ENCODE measurements around the gene BCL10. TPM values are rescaled to one million over a fixed set of nuclear protein-coding genes. Genes with fewer than 3 reads are reported as not detected.

The BCL10 gene
- total RNA-seq: 10 to 100 TPM; 27.3 to 31.4 TPM

DNA sequence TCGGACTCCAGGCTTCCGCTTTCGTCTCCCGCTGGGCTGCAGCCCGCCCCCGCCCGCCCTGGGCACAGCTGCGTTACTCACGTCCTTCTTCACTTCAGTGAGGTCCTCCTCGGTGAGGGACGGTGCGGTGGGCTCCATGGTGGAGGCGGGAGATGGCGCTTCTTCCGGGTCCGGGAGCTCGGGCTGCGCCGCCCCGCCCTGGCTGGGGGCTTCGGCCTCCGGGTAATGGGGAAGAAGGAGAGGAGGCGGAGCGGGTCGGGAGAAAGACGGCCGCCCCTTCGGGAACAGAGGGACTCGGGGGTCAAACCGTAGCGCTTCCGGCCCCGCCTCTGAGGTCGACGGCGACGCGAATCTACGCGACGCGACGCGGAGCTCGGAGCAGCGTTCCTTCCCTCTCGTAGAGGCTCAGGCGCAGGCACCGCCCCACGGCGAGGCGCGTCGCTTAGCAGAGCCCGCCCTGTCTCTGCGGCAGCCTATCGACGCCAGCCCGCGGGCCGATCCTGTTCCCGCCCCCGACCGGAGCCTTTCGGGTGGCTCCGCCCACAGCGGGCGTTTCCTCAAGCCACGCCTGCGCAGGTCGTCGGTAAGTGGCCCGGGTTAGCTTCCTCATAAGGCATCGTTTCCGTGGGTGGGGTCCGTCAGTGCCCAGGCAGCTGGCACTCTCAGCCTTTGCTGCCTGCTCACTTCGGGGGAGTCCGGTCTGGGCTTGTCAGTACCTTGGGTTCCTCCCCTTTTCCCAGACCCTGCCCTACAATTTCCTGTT lies at the start of gene BCL10:
BCL10 (minus strand) TSS at position 418 of the 763 bp plus-strand sequence; CDS start at position 138, 280 bp downstream.
- Mint-ChIP-seq H3K36me3 (peaks cover 8 to 29% of the 10 kb centered on the region in 2 donors), H3K9me3 (peaks cover 0 to 3% of the 10 kb centered on the region in 2 donors), H3K27ac (peak within 1 kb of the TSS; percentile 90 to 92)
- DNase-seq (ENCODE audit: low spot score in 2 of 2) (peak; percentile 97 to 99), ATAC-seq (peak; percentile 95 to 97)

DNA sequence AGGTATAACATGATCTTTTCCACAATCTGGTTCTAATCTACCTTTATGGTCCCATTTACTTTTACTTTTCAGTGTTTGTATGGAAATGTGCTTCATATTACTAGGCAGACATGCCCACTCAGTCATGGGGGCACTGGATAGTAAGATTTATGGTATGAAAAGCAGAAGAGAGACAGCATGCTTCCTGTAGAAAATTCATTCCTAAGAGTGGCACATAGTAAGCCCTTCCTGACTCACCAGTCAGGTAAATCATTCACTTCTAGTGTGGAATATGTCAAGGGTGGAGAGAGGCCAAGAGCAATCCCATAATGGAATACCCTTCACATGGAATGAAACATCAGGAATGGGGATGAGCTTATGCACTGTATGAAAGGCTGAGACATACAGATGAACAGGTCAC lies 49.5 kb upstream of the BCL10 start:
- DNase-seq (ENCODE audit: low spot score in 2 of 2) (no peak), ATAC-seq (no peak)
- no peaks in the 10 kb centered on the region for H3K36me3 Mint-ChIP-seq
- no peaks in the 10 kb centered on the region for H3K9me3 Mint-ChIP-seq
- no peak overlapping the region for H3K27ac Mint-ChIP-seq

DNA sequence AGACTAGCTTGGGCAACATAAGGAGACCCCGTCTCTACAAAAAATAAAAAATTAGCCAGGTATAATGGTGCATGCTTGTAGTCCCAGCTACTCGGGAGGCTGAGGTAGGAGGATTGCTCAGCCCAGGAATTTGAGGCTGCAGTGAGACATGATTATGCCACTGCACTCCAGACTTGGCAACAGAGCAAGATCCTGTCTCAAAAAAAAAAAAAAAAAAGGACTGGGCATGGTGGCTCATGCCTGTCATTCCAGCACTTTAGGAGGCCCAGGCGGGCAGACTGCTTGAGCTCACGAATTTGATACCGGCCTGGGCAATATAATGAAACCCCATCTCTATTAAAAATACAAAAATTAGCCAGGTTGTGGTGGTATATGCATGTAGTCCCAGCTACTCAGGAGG lies 47.3 kb upstream of the BCL10 start:
- Mint-ChIP-seq H3K36me3 (no peaks in the 10 kb centered on the region), H3K9me3 (no peaks in the 10 kb centered on the region), H3K27ac (no peak overlapping the region)
- ATAC-seq (no peak), DNase-seq (ENCODE audit: low spot score in 2 of 2) (no peak)

DNA sequence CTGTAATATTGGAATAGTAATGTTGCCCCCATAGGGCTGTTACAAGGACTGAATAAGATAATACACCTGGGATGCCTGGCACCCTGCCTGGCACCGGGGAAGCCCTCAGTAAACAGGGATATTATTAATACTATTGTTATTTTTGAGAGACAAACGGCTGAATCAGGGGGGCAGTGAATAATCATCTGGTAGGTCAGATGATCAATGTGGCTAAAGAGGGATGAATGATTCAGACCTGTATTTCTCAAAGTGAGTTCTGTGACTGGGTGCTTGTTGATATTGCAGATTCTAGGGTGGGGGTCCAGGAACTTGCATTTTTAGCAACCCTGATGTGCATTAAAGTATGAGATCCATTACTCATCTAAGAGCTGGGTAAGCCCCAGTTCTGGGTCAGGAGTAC lies 46.2 kb upstream of the BCL10 start:
- Mint-ChIP-seq H3K27ac (no peak overlapping the region), H3K9me3 (no peaks in the 10 kb centered on the region), H3K36me3 (no peaks in the 10 kb centered on the region)
- DNase-seq (ENCODE audit: low spot score in 2 of 2) (no peak), ATAC-seq (no peak)

DNA sequence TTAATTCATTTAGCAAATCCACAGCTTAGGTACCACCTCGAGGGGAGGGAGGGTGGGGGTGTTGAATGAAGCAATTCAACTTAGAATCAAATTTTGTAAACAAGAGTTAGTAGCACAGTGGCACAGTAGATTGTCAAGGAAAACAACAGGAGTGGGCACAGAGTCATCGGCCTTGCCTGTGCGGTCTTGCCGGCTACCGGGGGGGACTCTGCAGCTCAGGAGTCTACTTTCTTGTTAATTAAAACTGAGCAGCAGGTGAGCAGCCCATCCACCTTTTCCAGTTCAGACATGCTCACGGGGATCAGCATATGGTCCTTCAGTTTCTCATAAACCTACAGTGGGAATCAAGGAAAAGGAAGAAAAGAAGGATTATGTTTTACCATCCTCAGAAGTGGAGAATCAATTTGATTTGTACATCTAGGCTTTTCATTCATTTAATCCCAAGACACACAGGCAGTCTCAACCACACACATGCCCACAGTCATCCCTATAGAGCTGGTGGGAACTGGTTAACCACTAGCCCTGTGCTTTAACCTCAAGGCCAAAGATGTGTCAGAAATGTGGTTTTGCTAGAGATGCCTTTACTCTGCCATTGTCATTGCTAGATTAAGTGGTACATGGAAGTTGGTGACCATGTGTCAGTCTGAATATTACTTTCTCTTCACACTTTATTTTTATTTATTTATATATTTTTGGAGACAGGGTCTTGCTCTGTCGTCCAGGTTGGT lies 45.0 kb upstream of the BCL10 start:
- no peaks in the 10 kb centered on the region for H3K9me3 Mint-ChIP-seq
- no peaks in the 10 kb centered on the region for H3K36me3 Mint-ChIP-seq
- ATAC-seq (peak; percentile 94 to 97), DNase-seq (ENCODE audit: low spot score in 2 of 2) (peak in 1 of 2 donors; percentile 60)
- peak overlapping the region in 1 of 2 donors; percentile 7 for H3K27ac Mint-ChIP-seq

DNA sequence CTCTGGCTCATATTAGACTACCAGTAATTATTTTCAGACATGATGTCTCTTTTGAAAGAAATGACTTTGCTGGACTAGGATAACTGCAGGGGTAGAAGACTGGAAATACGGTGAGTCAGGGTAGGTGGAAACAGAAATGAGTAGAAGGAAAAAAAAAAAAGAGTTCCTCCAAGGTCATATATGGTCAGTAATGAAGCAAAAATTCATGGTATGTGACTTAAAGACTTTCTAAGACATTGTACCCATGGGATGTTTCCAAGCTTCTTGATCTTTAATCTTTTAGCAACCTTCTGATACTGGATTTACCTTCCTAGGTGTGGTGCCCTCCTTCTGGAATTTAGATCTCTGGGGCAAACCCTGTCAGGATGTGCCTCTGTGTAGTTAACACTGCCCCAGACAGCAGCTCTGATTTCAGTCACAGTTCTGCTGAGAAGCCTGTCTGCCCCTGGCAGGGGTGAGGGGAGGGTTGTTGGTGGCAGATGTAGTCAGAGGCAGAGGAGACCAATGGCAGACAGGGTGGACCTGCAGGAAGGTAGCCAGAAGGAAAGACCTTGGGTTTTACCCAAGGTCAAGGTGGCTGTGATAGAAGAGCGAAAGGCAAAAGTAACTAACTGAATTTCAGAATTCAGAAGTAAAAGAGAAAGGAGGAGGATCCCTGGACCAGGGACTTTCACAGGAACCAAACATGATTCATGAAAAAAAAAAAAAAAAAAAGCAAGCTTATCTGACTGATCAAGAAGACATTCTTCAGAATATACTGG lies 44.1 kb upstream of the BCL10 start:
- H3K9me3 Mint-ChIP-seq: no peaks in the 10 kb centered on the region
- peak overlapping the region; percentile 10 to 26 for H3K27ac Mint-ChIP-seq
- peak; percentile 12 to 21 for ATAC-seq

DNA sequence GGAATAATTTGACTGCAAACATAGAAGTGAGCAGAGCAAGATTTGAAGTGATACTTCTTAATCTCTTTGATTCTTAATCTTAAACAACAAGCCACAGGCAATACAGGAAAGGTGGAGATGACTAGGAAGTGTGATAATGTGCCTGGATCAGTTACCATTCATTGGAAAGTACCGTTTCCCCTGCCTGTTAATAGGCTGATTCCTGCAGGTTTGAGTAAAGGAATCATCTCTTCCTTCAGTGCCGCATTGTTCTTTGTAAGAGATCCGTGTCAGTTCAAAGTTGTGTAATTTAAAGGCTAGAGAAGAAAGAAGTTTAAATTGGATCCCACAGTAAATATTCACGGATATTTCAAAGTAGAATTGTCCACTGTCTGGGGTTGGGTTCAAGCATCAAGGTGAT lies 43.5 kb upstream of the BCL10 start:
- Mint-ChIP-seq H3K9me3 (no peaks in the 10 kb centered on the region), H3K27ac (no peak overlapping the region), H3K36me3 (no peaks in the 10 kb centered on the region)
- ATAC-seq: peak in 1 of 2 donors; percentile 22
- DNase-seq (ENCODE audit: low spot score in 2 of 2): no peak

More for the DNA sequence above, 44.1 kb upstream of the BCL10 start:
- DNase-seq (ENCODE audit: low spot score in 2 of 2): no peak
- H3K36me3 Mint-ChIP-seq: no peaks in the 10 kb centered on the region

DNA sequence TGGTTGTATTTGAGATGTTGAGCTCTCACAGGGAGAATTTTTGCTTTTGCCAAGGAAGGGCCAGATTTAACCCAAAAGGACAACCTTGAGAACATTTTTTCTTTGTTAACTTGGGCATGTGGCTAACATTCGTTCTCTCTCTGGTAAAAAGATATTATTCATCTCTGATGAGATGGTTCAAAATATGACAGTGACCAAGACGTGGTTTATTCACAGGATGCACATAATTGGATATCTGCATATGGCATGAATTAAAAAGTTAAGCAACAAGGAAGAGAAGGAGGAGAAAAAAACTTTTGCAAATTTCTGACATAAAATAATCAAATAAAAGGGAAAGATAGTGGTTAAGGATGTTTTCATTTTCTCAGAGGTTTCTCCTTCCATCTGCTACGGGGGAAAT lies 43.1 kb upstream of the BCL10 start:
- Mint-ChIP-seq H3K36me3 (no peaks in the 10 kb centered on the region), H3K9me3 (no peaks in the 10 kb centered on the region), H3K27ac (no peak overlapping the region)
- ATAC-seq (no peak), DNase-seq (ENCODE audit: low spot score in 2 of 2) (no peak)

DNA sequence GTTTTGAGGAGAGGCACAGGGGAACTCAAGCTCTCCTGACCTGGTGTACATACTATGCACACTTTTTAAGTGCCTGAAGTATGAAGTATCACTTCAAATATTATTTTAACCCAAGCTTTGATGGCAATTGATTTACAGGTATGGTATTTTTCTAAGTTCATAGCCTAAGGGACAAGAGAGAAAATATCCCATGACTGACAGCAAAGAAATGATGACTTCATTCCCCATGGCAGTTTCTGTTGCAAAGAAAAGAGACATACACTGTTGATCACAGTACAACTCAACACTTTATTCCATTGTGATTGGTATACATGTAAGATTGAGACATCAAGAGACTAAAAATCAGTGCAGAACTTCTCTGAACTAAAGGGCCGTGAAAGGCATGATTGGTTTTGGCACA lies 41.8 kb upstream of the BCL10 start:
- H3K27ac Mint-ChIP-seq: no peak overlapping the region
- no peaks in the 10 kb centered on the region for H3K9me3 Mint-ChIP-seq
- DNase-seq (ENCODE audit: low spot score in 2 of 2): no peak
- no peak for ATAC-seq
- H3K36me3 Mint-ChIP-seq: no peaks in the 10 kb centered on the region

DNA sequence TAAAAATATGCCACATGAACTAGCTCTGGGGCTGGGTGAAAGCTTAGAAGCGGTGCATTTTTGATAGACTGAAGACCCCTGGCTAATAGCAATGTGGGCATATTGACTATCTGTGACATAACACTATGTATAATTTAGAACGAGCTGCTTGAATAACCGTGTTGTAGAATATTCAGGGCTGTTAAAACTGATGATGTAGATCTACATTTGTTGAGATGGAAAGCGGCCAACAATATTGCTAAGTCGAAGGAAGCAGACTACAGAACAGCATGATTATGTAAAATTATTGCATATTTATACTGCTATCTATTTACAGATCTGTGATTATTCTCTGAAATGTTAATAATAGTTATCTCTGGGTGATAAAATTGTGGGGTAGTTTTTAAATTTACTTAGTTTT lies 41.1 kb upstream of the BCL10 start:
- no peak overlapping the region for H3K27ac Mint-ChIP-seq
- no peaks in the 10 kb centered on the region for H3K36me3 Mint-ChIP-seq
- no peaks in the 10 kb centered on the region for H3K9me3 Mint-ChIP-seq
- no peak for ATAC-seq
- no peak for DNase-seq (ENCODE audit: low spot score in 2 of 2)

DNA sequence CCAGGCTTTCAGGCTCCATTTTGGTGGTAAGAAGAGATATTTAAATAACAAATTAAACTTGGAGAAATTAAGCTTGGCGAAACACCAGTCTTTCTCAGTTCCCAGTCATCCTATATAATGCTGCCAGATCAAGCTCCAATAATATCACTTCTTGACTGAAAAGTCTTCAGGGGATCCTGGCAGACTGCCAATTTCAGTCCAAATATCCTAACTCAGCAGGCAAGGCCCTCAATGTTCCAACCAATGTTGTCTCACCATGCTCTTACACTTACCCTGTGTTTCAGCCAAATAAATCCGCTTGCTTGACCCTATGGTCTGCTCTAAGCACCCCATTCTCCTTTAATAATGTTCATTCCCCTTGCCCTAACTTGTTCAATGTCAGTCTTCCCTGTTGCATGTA lies 39.9 kb upstream of the BCL10 start:
- no peaks in the 10 kb centered on the region for H3K9me3 Mint-ChIP-seq
- ATAC-seq (no peak), DNase-seq (ENCODE audit: low spot score in 2 of 2) (no peak)
- H3K27ac Mint-ChIP-seq: no peak overlapping the region
- no peaks in the 10 kb centered on the region for H3K36me3 Mint-ChIP-seq

DNA sequence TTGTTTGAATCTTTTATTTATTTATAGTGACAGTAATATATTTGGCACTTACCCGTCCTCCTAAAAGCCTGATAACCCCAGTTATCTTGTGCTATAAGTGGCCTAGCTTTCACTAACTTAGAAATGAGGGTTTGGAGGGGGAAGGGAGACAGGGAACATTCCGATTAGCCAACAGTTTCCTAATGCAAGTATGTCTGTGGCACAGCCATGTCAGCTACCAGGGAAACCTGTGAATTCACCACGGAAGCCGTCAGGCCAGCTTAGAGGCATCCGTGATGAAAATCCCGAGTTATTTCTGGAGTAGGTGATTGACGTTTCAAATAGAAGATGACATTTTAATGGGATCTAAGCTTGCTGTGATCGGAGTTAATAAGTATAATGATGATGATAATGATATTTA lies 39.4 kb upstream of the BCL10 start:
- H3K36me3 Mint-ChIP-seq: no peaks in the 10 kb centered on the region
- DNase-seq (ENCODE audit: low spot score in 2 of 2): no peak
- no peak overlapping the region for H3K27ac Mint-ChIP-seq
- no peak for ATAC-seq
- H3K9me3 Mint-ChIP-seq: no peaks in the 10 kb centered on the region

DNA sequence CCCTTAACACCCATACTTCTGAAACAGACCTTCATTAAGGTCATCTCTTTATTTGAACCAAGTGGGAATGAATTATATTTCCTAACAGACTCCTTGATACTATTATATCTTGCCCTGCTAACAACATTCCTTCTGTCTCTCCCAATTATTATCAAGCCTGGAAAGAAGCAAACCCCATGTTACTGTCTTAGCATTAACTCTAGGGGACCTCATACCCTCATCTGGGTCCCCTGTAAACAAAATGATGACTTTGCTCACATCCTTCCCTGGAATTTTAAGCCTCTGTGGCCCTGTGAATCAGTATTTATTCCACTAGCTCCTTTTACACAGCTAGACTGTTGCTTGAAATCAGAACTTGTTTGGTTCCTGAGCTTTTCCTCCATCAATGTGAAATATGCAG lies 38.3 kb upstream of the BCL10 start:
- no peaks in the 10 kb centered on the region for H3K9me3 Mint-ChIP-seq
- ATAC-seq (no peak), DNase-seq (ENCODE audit: low spot score in 2 of 2) (no peak)
- H3K36me3 Mint-ChIP-seq: no peaks in the 10 kb centered on the region
- H3K27ac Mint-ChIP-seq: no peak overlapping the region

DNA sequence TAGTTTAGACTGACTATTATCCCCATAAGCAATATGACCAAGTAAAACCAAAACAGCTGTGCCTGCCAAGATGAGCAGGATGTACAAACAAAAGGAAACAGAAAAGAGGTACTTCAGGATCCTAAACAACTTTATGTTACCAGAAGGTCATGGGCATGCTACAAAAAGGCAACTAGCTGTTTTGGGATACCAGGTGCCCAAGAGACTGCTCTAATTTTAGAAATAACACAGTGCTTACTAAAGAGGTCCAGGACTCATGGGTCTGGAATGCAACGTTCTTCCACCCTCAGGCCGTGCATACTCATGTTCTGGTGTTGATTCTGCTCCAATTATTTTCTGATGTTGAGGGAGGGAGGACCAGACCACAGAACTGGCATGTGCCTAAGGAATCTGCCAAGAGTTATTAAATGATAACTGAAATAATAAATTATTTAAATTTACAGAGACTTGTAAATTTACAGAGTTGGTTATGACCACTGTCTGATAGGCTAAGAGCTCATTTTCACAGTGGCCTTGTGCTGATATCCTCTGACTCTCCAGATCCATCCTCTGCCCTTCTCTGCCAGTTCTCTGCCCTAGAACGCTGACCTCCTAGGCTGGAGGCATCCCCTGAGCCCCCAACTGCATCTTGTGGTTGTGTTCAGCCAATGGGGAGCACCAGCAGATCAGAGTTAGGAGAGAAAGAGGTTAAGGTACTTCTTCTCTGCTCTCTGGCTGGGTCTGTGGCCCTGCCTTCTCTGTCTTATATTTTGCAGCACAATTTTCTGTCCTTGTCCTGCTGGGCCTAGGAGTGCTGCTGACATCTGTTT lies 37.7 kb upstream of the BCL10 start:
- Mint-ChIP-seq H3K27ac (no peak overlapping the region), H3K36me3 (no peaks in the 10 kb centered on the region), H3K9me3 (no peaks in the 10 kb centered on the region)
- DNase-seq (ENCODE audit: low spot score in 2 of 2) (no peak), ATAC-seq (no peak)

DNA sequence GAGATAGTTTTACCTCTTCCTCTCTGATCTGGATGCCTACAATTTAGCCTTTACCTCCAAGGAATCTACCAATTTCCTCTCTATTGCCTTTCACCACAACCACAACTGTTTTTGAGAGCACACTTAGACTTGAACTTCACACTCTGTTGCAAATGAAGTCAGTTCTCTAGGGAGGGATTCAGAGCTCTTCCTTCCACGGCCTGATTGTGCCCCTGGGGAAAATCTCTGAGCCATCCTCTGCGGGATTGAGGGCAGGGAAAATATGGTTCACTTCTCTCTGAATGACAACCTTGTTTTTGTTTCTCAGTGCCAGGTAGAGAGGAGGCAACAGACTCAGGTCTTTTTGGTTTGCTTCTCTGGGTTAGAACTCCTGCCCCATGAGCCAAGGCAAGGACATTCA lies 35.4 kb upstream of the BCL10 start:
- H3K36me3 Mint-ChIP-seq: no peaks in the 10 kb centered on the region
- no peaks in the 10 kb centered on the region for H3K9me3 Mint-ChIP-seq
- H3K27ac Mint-ChIP-seq: no peak overlapping the region

DNA sequence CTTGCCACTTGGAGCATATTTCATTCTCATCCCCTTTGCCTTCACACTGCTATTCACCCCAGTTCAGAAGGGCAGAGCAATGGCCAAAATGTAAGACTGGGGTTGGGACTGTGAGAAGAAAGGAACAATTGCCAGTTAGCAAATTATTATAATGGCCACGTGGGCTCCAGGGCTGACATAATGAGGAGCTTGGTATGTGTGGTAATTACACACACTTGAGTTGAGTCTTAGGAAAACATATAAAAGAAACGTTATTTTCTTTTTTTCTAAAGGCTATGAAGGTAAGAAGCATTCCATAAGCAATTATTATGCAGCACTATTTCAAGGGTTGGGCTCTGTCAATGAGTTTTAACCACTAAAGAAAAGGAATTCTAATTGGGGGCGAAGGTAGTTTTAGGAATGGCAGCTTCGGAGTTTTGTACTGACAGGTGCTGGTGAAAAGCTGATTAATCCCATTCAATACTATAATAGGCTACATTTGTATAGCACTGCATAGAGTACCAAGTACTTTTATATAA lies 32.5 kb upstream of the BCL10 start:
- ATAC-seq: no peak
- Mint-ChIP-seq H3K27ac (no peak overlapping the region), H3K36me3 (no peaks in the 10 kb centered on the region)

More for the DNA sequence above, 35.4 kb upstream of the BCL10 start:
- no peak for ATAC-seq
- DNase-seq (ENCODE audit: low spot score in 2 of 2): no peak

More for the DNA sequence above, 32.5 kb upstream of the BCL10 start:
- no peak for DNase-seq (ENCODE audit: low spot score in 2 of 2)
- H3K9me3 Mint-ChIP-seq: no peaks in the 10 kb centered on the region
